OCI-LY1 (cell line): ENCODE results near the gene MAD1L1.

ENCODE experiments used
- H2AFZ ChIP-seq: fragments of 200-600 bp; sonication (generic), shearing (Covaris generic); 2 replicates; pipeline ENCODE4 v1.6.0; 2014; ENCODE audit warnings: antibody characterized with exemption, mild to moderate bottlenecking, low read length
- H3F3A ChIP-seq: fragments of 200-600 bp; sonication (generic), shearing (Covaris generic); 2 replicates; pipeline ENCODE4 v1.6.0; 2014; ENCODE audit warnings: mild to moderate bottlenecking, antibody characterized with exemption, low read length, moderate library complexity; ENCODE audit not compliant: insufficient read depth
- H3K27ac ChIP-seq: fragments of 200-600 bp; sonication (generic); 2 replicates; pipeline ENCODE4 v1.5.1; 2014; ENCODE audit warnings: low read length, mixed run types, mild to moderate bottlenecking, low read depth; ENCODE audit not compliant: poor library complexity, severe bottlenecking
- H3K27me3 ChIP-seq: fragments of 200-600 bp; sonication (generic); 2 replicates; pipeline ENCODE4 v1.6.0; 2014; ENCODE audit warnings: antibody characterized with exemption, mild to moderate bottlenecking, low read length, moderate library complexity; ENCODE audit not compliant: insufficient read depth
- H3K36me3 ChIP-seq: fragments of 200-600 bp; sonication (generic); 2 replicates; pipeline ENCODE4 v1.6.1; 2014; ENCODE audit warnings: mild to moderate bottlenecking, antibody characterized with exemption, low read length, moderate library complexity, mixed read lengths; ENCODE audit not compliant: insufficient read depth
- H3K4me1 ChIP-seq: fragments of 200-600 bp; sonication (generic); 2 replicates; pipeline ENCODE4 v1.5.1; 2014; ENCODE audit warnings: mild to moderate bottlenecking, low read length, moderate library complexity; ENCODE audit not compliant: insufficient read depth, severe bottlenecking
- H3K4me2 ChIP-seq: fragments of 200-600 bp; sonication (generic), shearing (Covaris generic); 2 replicates; pipeline ENCODE4 v1.6.1; 2014; ENCODE audit warnings: low read length
- H3K4me3 ChIP-seq: fragments of 200-600 bp; sonication (generic); 2 replicates; pipeline ENCODE4 v1.5.1; 2014; ENCODE audit warnings: low read length, low read depth, mild to moderate bottlenecking, mixed read lengths; ENCODE audit not compliant: poor library complexity, severe bottlenecking
- H3K79me2 ChIP-seq: fragments of 200-600 bp; shearing (Covaris generic); 2 replicates; pipeline ENCODE4 v1.6.1; 2016; ENCODE audit warnings: mixed run types, low read length, mixed read lengths; ENCODE audit not compliant: insufficient read depth
- H3K9ac ChIP-seq: fragments of 200-600 bp; sonication (generic), shearing (Covaris generic); 2 replicates; pipeline ENCODE4 v1.6.1; 2014; ENCODE audit warnings: mild to moderate bottlenecking, low read length, mixed read lengths
- H3K9me2 ChIP-seq: fragments of 200-600 bp; sonication (generic), shearing (Covaris generic); 2 replicates; pipeline ENCODE4 v1.6.1; 2014; ENCODE audit warnings: low read depth, mild to moderate bottlenecking, low read length, mixed read lengths
- H3K9me3 ChIP-seq: fragments of 200-600 bp; shearing (Covaris generic); 2 replicates; pipeline ENCODE4 v1.6.1; 2014; ENCODE audit warnings: low read length, mixed read lengths
- H4K20me1 ChIP-seq: fragments of 200-600 bp; sonication (generic), shearing (Covaris generic); 2 replicates; pipeline ENCODE4 v1.6.0; 2016; ENCODE audit warnings: mild to moderate bottlenecking, low read length; ENCODE audit not compliant: insufficient read depth
- EZH2 ChIP-seq: fragments of 200-600 bp; sonication (generic), shearing (Covaris generic); IDR thresholded peaks from 2 replicates; pipeline ENCODE4 v1.8.0; 2017; ENCODE audit warnings: borderline replicate concordance, mixed run types, mild to moderate bottlenecking, antibody characterized with exemption, low read length, moderate library complexity, mixed read lengths
- TF ChIP-seq, protein P1 (sequence below): fragments of 200-600 bp; sonication (generic), shearing (Covaris generic); IDR thresholded peaks from 2 replicates; pipeline ENCODE4 v1.5.1; 2017; ENCODE audit warnings: mild to moderate bottlenecking, antibody characterized with exemption, low read length, moderate library complexity, mixed read lengths

MAD1L1 gene

DNA sequence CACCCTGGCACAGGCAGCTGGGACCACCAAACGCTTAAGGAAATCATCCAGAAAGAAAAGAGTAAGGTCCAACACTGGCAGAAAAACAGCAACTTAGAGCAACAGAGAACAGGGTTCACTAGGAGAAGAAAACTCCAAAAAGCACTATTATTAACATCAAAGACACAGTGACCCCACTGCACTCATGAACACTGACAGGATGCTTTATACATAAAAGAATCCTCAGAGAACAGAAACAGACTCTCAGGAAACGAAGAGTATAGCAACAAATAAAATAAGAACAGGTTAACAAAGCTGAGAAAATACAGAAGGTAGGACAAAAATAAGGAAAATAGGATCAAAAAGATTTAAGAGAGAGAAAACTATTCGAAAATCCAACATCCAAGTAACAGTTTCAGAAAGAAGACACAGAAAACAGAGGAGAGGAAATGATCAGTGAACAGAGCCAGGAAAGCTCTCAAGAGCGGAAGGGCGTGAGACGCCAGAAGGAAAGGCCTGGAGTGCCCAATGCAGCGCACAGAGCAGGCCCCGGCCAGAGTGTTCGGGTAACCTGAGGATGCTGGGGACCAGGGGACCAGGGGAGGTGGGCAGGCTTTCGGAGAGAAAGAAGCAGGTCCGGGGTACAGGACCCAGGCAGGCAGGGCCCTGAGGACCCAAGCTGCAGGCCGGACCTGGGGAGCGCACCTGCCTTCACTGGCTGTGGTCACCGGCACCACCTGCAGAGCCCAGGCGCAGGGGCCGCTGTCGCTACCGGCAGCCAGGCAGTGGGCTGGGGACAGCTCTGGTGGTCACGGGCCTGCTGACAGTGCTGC, 258.2 kb downstream of the MAD1L1 start:
- Histone ChIP-seq H2AFZ (no peak overlapping the region), H3K27ac (no peak overlapping the region), H3K9ac (no peak overlapping the region), H3K9me3 (no peaks in the 10 kb centered on the region), H3K4me3 (no peak overlapping the region), H4K20me1 (no peaks in the 10 kb centered on the region), H3K9me2 (no peaks in the 10 kb centered on the region), H3K4me2 (no peak overlapping the region), H3K79me2 (no peaks in the 10 kb centered on the region), H3K27me3 (no peaks in the 10 kb centered on the region), H3K4me1 (peaks cover 6% of the 10 kb centered on the region), H3F3A (no peaks in the 10 kb centered on the region), H3K36me3 (peaks cover 54% of the 10 kb centered on the region)
- TF ChIP-seq EZH2 = no peak
- TF ChIP-seq, protein P1, sequence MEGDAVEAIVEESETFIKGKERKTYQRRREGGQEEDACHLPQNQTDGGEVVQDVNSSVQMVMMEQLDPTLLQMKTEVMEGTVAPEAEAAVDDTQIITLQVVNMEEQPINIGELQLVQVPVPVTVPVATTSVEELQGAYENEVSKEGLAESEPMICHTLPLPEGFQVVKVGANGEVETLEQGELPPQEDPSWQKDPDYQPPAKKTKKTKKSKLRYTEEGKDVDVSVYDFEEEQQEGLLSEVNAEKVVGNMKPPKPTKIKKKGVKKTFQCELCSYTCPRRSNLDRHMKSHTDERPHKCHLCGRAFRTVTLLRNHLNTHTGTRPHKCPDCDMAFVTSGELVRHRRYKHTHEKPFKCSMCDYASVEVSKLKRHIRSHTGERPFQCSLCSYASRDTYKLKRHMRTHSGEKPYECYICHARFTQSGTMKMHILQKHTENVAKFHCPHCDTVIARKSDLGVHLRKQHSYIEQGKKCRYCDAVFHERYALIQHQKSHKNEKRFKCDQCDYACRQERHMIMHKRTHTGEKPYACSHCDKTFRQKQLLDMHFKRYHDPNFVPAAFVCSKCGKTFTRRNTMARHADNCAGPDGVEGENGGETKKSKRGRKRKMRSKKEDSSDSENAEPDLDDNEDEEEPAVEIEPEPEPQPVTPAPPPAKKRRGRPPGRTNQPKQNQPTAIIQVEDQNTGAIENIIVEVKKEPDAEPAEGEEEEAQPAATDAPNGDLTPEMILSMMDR = no peak

GRCh38 chr7:1973321-1974251, 259.2 kb downstream of the MAD1L1 start:
- Histone ChIP-seq H3K4me2 (no peak overlapping the region), H4K20me1 (no peaks in the 10 kb centered on the region), H3K9me3 (no peaks in the 10 kb centered on the region), H3K4me1 (peaks cover 15% of the 10 kb centered on the region), H3K9me2 (no peaks in the 10 kb centered on the region), H3K9ac (no peak overlapping the region), H3K79me2 (no peaks in the 10 kb centered on the region), H3K36me3 (peaks cover 48% of the 10 kb centered on the region), H3K27ac (no peak overlapping the region), H3K4me3 (no peak overlapping the region), H2AFZ (no peak overlapping the region), H3F3A (no peaks in the 10 kb centered on the region), H3K27me3 (no peaks in the 10 kb centered on the region)
- TF ChIP-seq, protein P1 = no peak
- TF ChIP-seq EZH2 = no peak

GRCh38 chr7:1972744-1973143, 260.0 kb downstream of the MAD1L1 start:
- Histone ChIP-seq H2AFZ (no peak overlapping the region), H3F3A (no peaks in the 10 kb centered on the region), H3K27me3 (no peaks in the 10 kb centered on the region), H3K36me3 (peaks cover 49% of the 10 kb centered on the region), H3K4me2 (no peak overlapping the region), H3K79me2 (no peaks in the 10 kb centered on the region), H4K20me1 (no peaks in the 10 kb centered on the region), H3K4me3 (no peak overlapping the region), H3K9me2 (no peaks in the 10 kb centered on the region), H3K4me1 (peaks cover 22% of the 10 kb centered on the region), H3K27ac (no peak overlapping the region), H3K9ac (no peak overlapping the region), H3K9me3 (no peaks in the 10 kb centered on the region)
- TF ChIP-seq EZH2 = no peak
- TF ChIP-seq, protein P1 = no peak
